Measurements from ENCODE around the gene PLSCR3.

Gene PLSCR3

GRCh38 chr17:7346761-7347614, 47.3 kb downstream of the PLSCR3 start:
- TF ChIP-seq, protein P1, sequence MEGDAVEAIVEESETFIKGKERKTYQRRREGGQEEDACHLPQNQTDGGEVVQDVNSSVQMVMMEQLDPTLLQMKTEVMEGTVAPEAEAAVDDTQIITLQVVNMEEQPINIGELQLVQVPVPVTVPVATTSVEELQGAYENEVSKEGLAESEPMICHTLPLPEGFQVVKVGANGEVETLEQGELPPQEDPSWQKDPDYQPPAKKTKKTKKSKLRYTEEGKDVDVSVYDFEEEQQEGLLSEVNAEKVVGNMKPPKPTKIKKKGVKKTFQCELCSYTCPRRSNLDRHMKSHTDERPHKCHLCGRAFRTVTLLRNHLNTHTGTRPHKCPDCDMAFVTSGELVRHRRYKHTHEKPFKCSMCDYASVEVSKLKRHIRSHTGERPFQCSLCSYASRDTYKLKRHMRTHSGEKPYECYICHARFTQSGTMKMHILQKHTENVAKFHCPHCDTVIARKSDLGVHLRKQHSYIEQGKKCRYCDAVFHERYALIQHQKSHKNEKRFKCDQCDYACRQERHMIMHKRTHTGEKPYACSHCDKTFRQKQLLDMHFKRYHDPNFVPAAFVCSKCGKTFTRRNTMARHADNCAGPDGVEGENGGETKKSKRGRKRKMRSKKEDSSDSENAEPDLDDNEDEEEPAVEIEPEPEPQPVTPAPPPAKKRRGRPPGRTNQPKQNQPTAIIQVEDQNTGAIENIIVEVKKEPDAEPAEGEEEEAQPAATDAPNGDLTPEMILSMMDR (IDR thresholded peaks at IDR 0.05; ENCODE audit: low read depth, low read length) = no peak
- Histone ChIP-seq H3K4me3 (ENCODE audit: low read depth, low read length) (no peak overlapping the region), H3K27me3 (no peaks in the 10 kb centered on the region; the same call in 1 of the 2 replicates), H3K36me3 (no peaks in the 10 kb centered on the region), H3K4me1 (0 out of 2 replicates have a peak, but pooled peaks cover 2% of the 10 kb centered on the region), H3K9me3 (no peaks in the 10 kb centered on the region)
- DNase-seq = no peak

- Histone ChIP-seq H3K27me3 (peaks cover 4% of the 10 kb centered on the region; the same call in 1 of the 2 replicates), H3K4me3 (ENCODE audit: low read depth, low read length) (no peak overlapping the region), H3K9me3 (no peaks in the 10 kb centered on the region), H3K4me1 (no peaks in the 10 kb centered on the region), H3K36me3 (no peaks in the 10 kb centered on the region)
- TF ChIP-seq, protein P1 (IDR thresholded peaks at IDR 0.05; ENCODE audit: low read depth, low read length) = no peak
- DNase-seq = no peak
Measured at GRCh38 chr17:7343250-7343649, 51.1 kb downstream of the PLSCR3 start.

- Histone ChIP-seq H3K4me1 (no peaks in the 10 kb centered on the region), H3K4me3 (ENCODE audit: low read depth, low read length) (no peak overlapping the region), H3K27me3 (peaks cover 4% of the 10 kb centered on the region; the same call in 1 of the 2 replicates), H3K9me3 (no peaks in the 10 kb centered on the region), H3K36me3 (no peaks in the 10 kb centered on the region)
- TF ChIP-seq, protein P1 (IDR thresholded peaks at IDR 0.05; ENCODE audit: low read depth, low read length) = no peak
- no peak for DNase-seq
Measured at GRCh38 chr17:7341842-7342241, 52.5 kb downstream of the PLSCR3 start.

- no peak for DNase-seq
- no peaks in the 10 kb centered on the region for H3K9me3 ChIP-seq
- H3K4me1 ChIP-seq = no peaks in the 10 kb centered on the region
- H3K4me3 ChIP-seq (ENCODE audit: low read depth, low read length) = no peak overlapping the region
- TF ChIP-seq, protein P1 (IDR thresholded peaks at IDR 0.05; ENCODE audit: low read depth, low read length) = no peak
- H3K36me3 ChIP-seq = no peaks in the 10 kb centered on the region
- peaks cover 4% of the 10 kb centered on the region; the same call in 1 of the 2 replicates for H3K27me3 ChIP-seq
Measured at GRCh38 chr17:7340179-7340578, 54.1 kb downstream of the PLSCR3 start.
